ENCODE data around the gene CCDC33. TPM values are rescaled to one million over a fixed set of nuclear protein-coding genes. Genes with fewer than 3 reads are reported as not detected.

Gene CCDC33
- total RNA-seq, 1 experiment from 2014 or later: 0.15 TPM

- no peaks in the 10 kb centered on the region for H3K36me3 ChIP-seq (ENCODE audit: control insufficient read depth in 1 of 2, insufficient read depth in 2 of 2, low read length in 2 of 2)
- ChIA-PET CTCF (no interaction called here), RAD21 (ENCODE audit: low non-redundant PET in 1 of 2, low total read pairs in 2 of 2, uncharacterized antibody in 2 of 2, unreplicated experiment in 2 of 2) (no interaction called here), POLR2A (no interaction called here)
- intact Hi-C loops (cut with micrococcal nuclease): no loop called here
- peaks cover 51% of the 10 kb centered on the region for H3K27me3 ChIP-seq (ENCODE audit: insufficient read depth, low read length)
- H3K4me3 ChIP-seq (replicated peaks in 1 of 2; ENCODE audit: low read depth in 1 of 2, low read length in 2 of 2): no peak overlapping the region
- no peak for ATAC-seq
- TF ChIP-seq CTCF (IDR thresholded peaks at IDR 0.05 in 2 of 3, conservative IDR thresholded peaks at IDR 0.05 in 1 of 3; ENCODE audit: borderline replicate concordance in 1 of 3, insufficient read depth in 1 of 3, low read depth in 2 of 3, low read length in 2 of 3): no peak
- TF ChIP-seq EZH2 (IDR thresholded peaks at IDR 0.05): no peak
- no peak for TF ChIP-seq EZH2phosphoT487 (IDR thresholded peaks at IDR 0.05; ENCODE audit: borderline replicate concordance)
- TF ChIP-seq ZFX (IDR thresholded peaks at IDR 0.05): no peak
- TF ChIP-seq CEBPB (IDR thresholded peaks at IDR 0.05; ENCODE audit: low read depth): no peak
- TF ChIP-seq REST (IDR thresholded peaks at IDR 0.05; ENCODE audit: low read depth): no peak
- no peak for TF ChIP-seq CBX3 (IDR thresholded peaks at IDR 0.05; ENCODE audit: low read depth)
- no peak for TF ChIP-seq SP1 (IDR thresholded peaks at IDR 0.05; ENCODE audit: low read depth)
- no peak for TF ChIP-seq POLR2A (IDR thresholded peaks at IDR 0.05; ENCODE audit: borderline replicate concordance, extremely low read depth, insufficient read depth, insufficient read length)
- no peak for TF ChIP-seq SIN3A (IDR thresholded peaks at IDR 0.05; ENCODE audit: low read depth)
- TF ChIP-seq TCF7L2 (IDR thresholded peaks at IDR 0.05; ENCODE audit: borderline replicate concordance, extremely low read depth, insufficient read depth, insufficient read length): no peak
- TF ChIP-seq ZNF274 (IDR thresholded peaks at IDR 0.05; ENCODE audit: low read depth, low read length): no peak
- no peak for TF ChIP-seq ELF1 (IDR thresholded peaks at IDR 0.05; ENCODE audit: borderline replicate concordance, low read depth)
- no peak for TF ChIP-seq JUND (IDR thresholded peaks at IDR 0.05)
- TF ChIP-seq MAX (IDR thresholded peaks at IDR 0.05): no peak
- TF ChIP-seq POLR2AphosphoS5 (IDR thresholded peaks at IDR 0.05; ENCODE audit: low read depth, low read length): no peak
- no peak for TF ChIP-seq ZBTB33 (IDR thresholded peaks at IDR 0.05; ENCODE audit: extremely low read depth, insufficient replicate concordance, low read length)
- TF ChIP-seq ATF3 (IDR thresholded peaks at IDR 0.05): no peak
- H3K4me2 ChIP-seq (ENCODE audit: low read length): no peak overlapping the region
- no peak overlapping the region for H3K27ac ChIP-seq (ENCODE audit: low read depth, low read length)
- H4K20me1 ChIP-seq (ENCODE audit: insufficient read depth): no peaks in the 10 kb centered on the region
- H3K4me1 ChIP-seq (ENCODE audit: control insufficient read depth in 1 of 2, insufficient read depth in 2 of 2, low read length in 2 of 2): 0 out of 4 replicates have a peak, but pooled peaks cover 0 to 3% of the 10 kb centered on the region in 2 experiments
- no peak overlapping the region for H3K9ac ChIP-seq (ENCODE audit: low read length)
- no TSS peak for BruUV-seq (replicated peaks)
- no peak for DNase-seq (ENCODE audit: low read depth, low spot score)
- no peaks in the 10 kb centered on the region for H3K9me3 ChIP-seq (ENCODE audit: control insufficient read depth in 1 of 2, insufficient read depth in 1 of 2, low read depth in 1 of 2, low read length in 2 of 2)
- no peak overlapping the region for H2AFZ ChIP-seq (ENCODE audit: low read depth, low read length, poor library complexity, severe bottlenecking)
- no peaks in the 10 kb centered on the region for H3K79me2 ChIP-seq (ENCODE audit: insufficient read depth, low read length)
- no peaks in the 10 kb centered on the region for H3K9me2 ChIP-seq (ENCODE audit: insufficient read depth)
These were observed 57.1 kb downstream of the CCDC33 start for GRCh38 chr15:74293021-74293810.

All from HCT116 (cell line).